ENCODE data around the gene SCUBE1. TPM values are rescaled to one million over a fixed set of nuclear protein-coding genes. Genes with fewer than 3 reads are reported as not detected.
A peak's percentile ranks its signal among the peaks of the same experiment; 100 is the strongest.

The SCUBE1 gene
- total and polyA plus RNA-seq, 9 donors = 5.5 to 202 (median 49.0) TPM

DNA sequence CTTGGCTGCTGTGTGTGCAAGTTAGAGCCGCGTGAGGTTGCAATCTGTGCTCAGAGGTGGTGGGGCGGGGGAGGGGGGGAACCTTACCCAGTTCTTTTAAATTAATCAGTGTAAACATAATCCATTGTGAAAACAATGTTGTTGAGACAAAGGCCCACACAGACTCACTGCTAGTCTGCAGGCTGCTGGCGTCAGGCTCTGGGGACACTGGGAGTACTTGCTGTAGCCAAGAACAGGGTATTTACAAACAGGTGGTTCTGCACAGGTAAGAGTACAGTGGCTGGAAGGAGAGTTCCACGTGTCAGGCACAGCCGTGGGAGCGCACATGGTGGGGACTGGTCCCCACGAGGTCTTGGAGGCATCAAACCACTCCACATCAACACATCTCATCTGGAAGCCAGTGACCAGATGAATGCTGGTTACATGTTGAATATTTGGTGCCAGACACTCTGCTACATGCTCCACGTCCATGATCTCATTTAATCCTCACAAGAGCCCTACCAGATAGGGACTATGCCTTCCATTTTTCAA lies 27.4 kb downstream of the SCUBE1 start:
- TF ChIP-seq EP300 (IDR thresholded peaks at IDR 0.05) (no peak), POLR2A (IDR thresholded peaks at IDR 0.05) (no peak)
- TF ChIP-seq, protein P1, sequence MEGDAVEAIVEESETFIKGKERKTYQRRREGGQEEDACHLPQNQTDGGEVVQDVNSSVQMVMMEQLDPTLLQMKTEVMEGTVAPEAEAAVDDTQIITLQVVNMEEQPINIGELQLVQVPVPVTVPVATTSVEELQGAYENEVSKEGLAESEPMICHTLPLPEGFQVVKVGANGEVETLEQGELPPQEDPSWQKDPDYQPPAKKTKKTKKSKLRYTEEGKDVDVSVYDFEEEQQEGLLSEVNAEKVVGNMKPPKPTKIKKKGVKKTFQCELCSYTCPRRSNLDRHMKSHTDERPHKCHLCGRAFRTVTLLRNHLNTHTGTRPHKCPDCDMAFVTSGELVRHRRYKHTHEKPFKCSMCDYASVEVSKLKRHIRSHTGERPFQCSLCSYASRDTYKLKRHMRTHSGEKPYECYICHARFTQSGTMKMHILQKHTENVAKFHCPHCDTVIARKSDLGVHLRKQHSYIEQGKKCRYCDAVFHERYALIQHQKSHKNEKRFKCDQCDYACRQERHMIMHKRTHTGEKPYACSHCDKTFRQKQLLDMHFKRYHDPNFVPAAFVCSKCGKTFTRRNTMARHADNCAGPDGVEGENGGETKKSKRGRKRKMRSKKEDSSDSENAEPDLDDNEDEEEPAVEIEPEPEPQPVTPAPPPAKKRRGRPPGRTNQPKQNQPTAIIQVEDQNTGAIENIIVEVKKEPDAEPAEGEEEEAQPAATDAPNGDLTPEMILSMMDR (IDR thresholded peaks at IDR 0.05) = no peak
- peaks cover 8% of the 10 kb centered on the region for H3K4me1 ChIP-seq (ENCODE audit: insufficient read depth)
- no peak overlapping the region for H3K4me3 ChIP-seq
- no peaks in the 10 kb centered on the region for H3K36me3 ChIP-seq
- WGBS, 3 donors = 80 to 87% (median 80%) methylated on average over 9 of the region's 9 CpGs
- no peaks in the 10 kb centered on the region for H3K9me3 ChIP-seq
- no peak overlapping the region for H3K27ac ChIP-seq
- intact Hi-C loops (cut with DNase I) = no loop called here
- no peak for DNase-seq
- no peaks in the 10 kb centered on the region for H3K27me3 ChIP-seq

GRCh38 chr22:43314611-43315010 lies 28.6 kb downstream of the SCUBE1 start:
- intact Hi-C loops (cut with DNase I) = no loop called here
- no peaks in the 10 kb centered on the region for H3K9me3 ChIP-seq
- DNase-seq = no peak
- no peaks in the 10 kb centered on the region for H3K27me3 ChIP-seq
- no peak overlapping the region for H3K27ac ChIP-seq
- H3K4me1 ChIP-seq (ENCODE audit: insufficient read depth) = peaks cover 8% of the 10 kb centered on the region
- no peak overlapping the region for H3K4me3 ChIP-seq
- WGBS, 3 donors = 85 to 93% (median 88%) methylated on average over 5 of the region's 5 CpGs
- no peak for TF ChIP-seq POLR2A (IDR thresholded peaks at IDR 0.05)
- TF ChIP-seq, protein P1 (IDR thresholded peaks at IDR 0.05) = no peak
- no peak for TF ChIP-seq EP300 (IDR thresholded peaks at IDR 0.05)
- no peaks in the 10 kb centered on the region for H3K36me3 ChIP-seq

- Histone ChIP-seq H3K4me3 (no peak overlapping the region), H3K27ac (no peak overlapping the region), H3K9me3 (no peaks in the 10 kb centered on the region), H3K36me3 (no peaks in the 10 kb centered on the region), H3K4me1 (ENCODE audit: insufficient read depth) (peaks cover 8% of the 10 kb centered on the region), H3K27me3 (no peaks in the 10 kb centered on the region)
- intact Hi-C loops (cut with DNase I) = no loop called here
- TF ChIP-seq POLR2A (IDR thresholded peaks at IDR 0.05) (no peak), EP300 (IDR thresholded peaks at IDR 0.05) (no peak)
- TF ChIP-seq, protein P1 (IDR thresholded peaks at IDR 0.05) = no peak
- DNase-seq = no peak
- 56 to 65% (median 57%) methylated on average over 7 of the region's 7 CpGs for WGBS, 3 donors
These were observed 29.2 kb downstream of the SCUBE1 start for GRCh38 chr22:43313890-43314474.

DNA sequence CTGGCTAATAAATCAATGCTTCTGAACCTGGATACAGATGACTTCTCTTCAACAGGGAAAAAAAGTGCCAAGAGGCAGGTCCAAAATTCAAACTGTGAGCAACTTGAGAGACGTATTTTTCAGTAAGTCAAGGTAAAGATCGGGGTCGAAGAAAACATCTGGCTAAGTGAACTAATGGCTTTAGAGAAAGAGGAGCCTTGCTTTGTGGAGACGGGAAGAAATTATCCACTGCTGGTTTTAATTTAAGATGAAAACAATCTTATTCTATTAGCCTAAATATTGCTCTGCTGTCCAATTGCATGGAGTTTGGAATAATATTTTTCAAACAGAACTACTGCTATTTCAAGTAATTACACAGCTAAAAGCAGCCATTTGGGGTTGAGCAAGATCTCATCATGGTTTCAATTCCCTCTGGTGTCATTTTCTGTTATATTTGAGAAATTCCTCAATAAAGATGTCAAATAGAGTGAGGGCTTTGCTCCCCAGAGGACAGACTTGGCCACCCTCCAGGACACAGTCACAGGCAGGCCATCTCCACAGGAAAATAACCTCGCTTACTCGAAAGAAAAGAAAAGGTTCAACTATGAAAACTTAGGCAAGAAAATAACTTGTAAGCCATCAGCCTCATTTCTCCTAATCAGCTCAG lies 29.8 kb downstream of the SCUBE1 start:
- no peaks in the 10 kb centered on the region for H3K27me3 ChIP-seq
- no peak overlapping the region for H3K27ac ChIP-seq
- intact Hi-C loops (cut with DNase I) = no loop called here
- no peaks in the 10 kb centered on the region for H3K36me3 ChIP-seq
- DNase-seq = peak in 1 of 5 donors; percentile 59
- H3K4me1 ChIP-seq (ENCODE audit: insufficient read depth) = peaks cover 11% of the 10 kb centered on the region
- no peaks in the 10 kb centered on the region for H3K9me3 ChIP-seq
- TF ChIP-seq, protein P1 (IDR thresholded peaks at IDR 0.05) = no peak
- TF ChIP-seq EP300 (IDR thresholded peaks at IDR 0.05) (no peak), POLR2A (IDR thresholded peaks at IDR 0.05) (no peak)
- no peak overlapping the region for H3K4me3 ChIP-seq
- 16 to 33% (median 29%) methylated on average over 6 of the region's 6 CpGs for WGBS, 3 donors
